Fibroblast of mammary gland (primary cell): ENCODE results near the gene DLG2.
A peak's percentile ranks its signal among the peaks of the same experiment; 100 is the strongest.

ENCODE experiments used
- DNase-seq: peaks from one replicate; pipeline ENCODE4 v3.0.0-alpha.2; 2010; ENCODE audit warnings: low read depth
- H3K4me3 ChIP-seq: 2 replicates; pipeline ENCODE4 v1.5.1; 2011; ENCODE audit warnings: low read depth, mild to moderate bottlenecking, low read length, moderate library complexity; ENCODE audit not compliant: control insufficient read depth
- CTCF ChIP-seq: conservative IDR thresholded peaks from 2 replicates; pipeline ENCODE4 v1.5.1; 2011; ENCODE audit warnings: low read depth, low read length, inconsistent platforms; ENCODE audit not compliant: control insufficient read depth, insufficient read depth

Gene DLG2

GRCh38 chr11:85495918-85496317 is 131.2 kb downstream of the DLG2 start:
- no peak for TF ChIP-seq CTCF
- H3K4me3 ChIP-seq = no peak overlapping the region
- no peak for DNase-seq

GRCh38 chr11:85494396-85494795 is 132.7 kb downstream of the DLG2 start:
- no peak overlapping the region for H3K4me3 ChIP-seq
- no peak for TF ChIP-seq CTCF
- no peak for DNase-seq

DNA sequence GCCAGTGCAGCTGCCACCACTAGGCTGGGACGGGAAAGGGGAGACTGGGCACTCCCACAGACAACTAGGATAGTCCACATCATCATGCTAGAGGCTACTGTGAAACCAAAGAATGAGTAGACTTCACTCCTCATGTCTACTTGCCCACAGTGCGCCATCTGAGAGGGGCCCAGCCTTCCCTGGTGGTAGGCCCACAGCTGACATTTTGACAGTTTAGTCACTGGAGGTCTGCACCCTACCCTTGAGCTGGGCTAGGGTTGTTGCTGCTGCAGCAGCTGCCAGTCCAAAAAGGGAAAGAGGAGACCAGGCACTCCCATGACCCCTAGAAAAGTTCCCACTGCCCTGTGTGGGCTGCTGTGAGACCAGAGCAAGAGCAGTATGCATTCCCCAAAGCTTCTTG is 141.2 kb downstream of the DLG2 start:
- DNase-seq = no peak
- TF ChIP-seq CTCF = no peak
- no peak overlapping the region for H3K4me3 ChIP-seq

DNA sequence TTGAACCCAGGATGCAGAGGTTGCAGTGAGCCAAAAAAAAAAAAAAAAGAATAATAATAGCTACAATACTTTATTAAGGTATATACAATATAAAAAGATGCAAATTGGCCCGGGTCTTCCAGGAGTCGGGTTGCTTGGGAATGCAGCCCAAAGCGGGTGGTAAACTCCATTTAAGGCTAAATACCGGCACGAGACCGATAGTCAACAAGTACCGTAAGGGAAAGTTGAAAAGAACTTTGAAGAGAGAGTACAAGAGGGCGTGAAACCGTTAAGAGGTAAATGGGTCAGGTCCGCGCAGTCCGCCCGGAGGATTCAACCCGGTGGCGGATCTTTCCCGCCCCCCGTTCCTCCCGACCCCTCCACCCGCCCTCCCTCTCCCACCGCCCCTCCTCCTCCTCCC is 143.3 kb downstream of the DLG2 start:
- H3K4me3 ChIP-seq = no peak overlapping the region
- peak; percentile 30 for DNase-seq
- no peak for TF ChIP-seq CTCF

DNA sequence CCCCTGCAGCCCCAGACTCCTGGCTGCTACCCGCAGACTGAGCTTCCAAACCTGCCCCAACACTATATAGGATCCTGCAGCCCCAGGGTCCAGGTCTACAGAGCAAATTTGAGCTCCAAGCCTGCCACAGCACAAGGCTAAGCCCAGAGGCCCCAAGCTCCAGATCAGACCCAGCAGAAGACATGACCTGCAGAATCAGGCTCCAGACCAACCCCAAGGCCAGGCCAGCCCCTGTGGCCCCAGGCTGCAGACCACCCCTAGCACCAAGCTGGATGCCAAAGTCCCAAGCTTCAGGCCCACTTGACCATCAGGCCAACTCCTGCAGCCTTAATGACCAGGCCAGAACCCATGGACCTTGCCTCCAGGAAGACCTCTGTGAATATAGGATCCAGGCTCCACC is 145.3 kb downstream of the DLG2 start:
- H3K4me3 ChIP-seq = no peak overlapping the region
- DNase-seq = no peak
- no peak for TF ChIP-seq CTCF

- no peak for DNase-seq
- no peak for TF ChIP-seq CTCF
- no peak overlapping the region for H3K4me3 ChIP-seq
Measured at GRCh38 chr11:85475660-85476517, 151.3 kb downstream of the DLG2 start.
